ENCODE measurements around the gene CPVL. TPM values are rescaled to one million over a fixed set of nuclear protein-coding genes. Genes with fewer than 3 reads are reported as not detected.

CPVL gene
- total RNA-seq, 1 experiment from 2014 or later: 1.1 TPM

DNA sequence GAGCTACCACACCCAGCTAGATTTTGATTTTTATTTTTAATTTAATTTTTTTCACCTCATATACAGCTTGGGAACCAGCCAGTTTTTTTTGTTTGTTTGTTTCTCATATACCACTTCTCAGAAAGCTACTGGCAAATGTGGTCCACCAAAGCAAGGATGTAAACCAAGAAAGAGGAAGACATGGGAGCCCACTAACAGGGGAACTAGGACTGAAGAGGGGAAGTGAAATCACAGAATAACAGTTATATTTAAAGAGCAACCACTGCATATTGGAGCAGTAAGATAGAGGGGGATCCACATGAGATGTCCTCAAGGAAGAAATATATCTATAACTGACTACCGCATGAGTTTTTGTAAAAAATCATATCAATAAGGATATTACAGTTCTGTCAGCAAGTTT, 10.5 kb downstream of the CPVL start:
- Histone ChIP-seq H3K9me3 (ENCODE audit: control insufficient read depth, insufficient read depth, low read depth, low read length) (no peaks in the 10 kb centered on the region), H3K27me3 (ENCODE audit: control insufficient read depth, insufficient read depth, low read length) (peaks cover 9% of the 10 kb centered on the region), H3K36me3 (ENCODE audit: control insufficient read depth, insufficient read depth, low read length) (no peaks in the 10 kb centered on the region), H3K27ac (ENCODE audit: low read length) (no peak overlapping the region), H3K4me3 (ENCODE audit: low read depth in 2 of 2, low read length in 2 of 2) (no peak overlapping the region), H3K4me1 (ENCODE audit: control insufficient read depth, insufficient read depth, low read length) (no peaks in the 10 kb centered on the region)
- no peak for TF ChIP-seq TCF7L2 (IDR thresholded peaks at IDR 0.05; ENCODE audit: low read depth, low read length)
- TF ChIP-seq, protein P1, sequence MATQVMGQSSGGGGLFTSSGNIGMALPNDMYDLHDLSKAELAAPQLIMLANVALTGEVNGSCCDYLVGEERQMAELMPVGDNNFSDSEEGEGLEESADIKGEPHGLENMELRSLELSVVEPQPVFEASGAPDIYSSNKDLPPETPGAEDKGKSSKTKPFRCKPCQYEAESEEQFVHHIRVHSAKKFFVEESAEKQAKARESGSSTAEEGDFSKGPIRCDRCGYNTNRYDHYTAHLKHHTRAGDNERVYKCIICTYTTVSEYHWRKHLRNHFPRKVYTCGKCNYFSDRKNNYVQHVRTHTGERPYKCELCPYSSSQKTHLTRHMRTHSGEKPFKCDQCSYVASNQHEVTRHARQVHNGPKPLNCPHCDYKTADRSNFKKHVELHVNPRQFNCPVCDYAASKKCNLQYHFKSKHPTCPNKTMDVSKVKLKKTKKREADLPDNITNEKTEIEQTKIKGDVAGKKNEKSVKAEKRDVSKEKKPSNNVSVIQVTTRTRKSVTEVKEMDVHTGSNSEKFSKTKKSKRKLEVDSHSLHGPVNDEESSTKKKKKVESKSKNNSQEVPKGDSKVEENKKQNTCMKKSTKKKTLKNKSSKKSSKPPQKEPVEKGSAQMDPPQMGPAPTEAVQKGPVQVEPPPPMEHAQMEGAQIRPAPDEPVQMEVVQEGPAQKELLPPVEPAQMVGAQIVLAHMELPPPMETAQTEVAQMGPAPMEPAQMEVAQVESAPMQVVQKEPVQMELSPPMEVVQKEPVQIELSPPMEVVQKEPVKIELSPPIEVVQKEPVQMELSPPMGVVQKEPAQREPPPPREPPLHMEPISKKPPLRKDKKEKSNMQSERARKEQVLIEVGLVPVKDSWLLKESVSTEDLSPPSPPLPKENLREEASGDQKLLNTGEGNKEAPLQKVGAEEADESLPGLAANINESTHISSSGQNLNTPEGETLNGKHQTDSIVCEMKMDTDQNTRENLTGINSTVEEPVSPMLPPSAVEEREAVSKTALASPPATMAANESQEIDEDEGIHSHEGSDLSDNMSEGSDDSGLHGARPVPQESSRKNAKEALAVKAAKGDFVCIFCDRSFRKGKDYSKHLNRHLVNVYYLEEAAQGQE (IDR thresholded peaks at IDR 0.05; ENCODE audit: insufficient read depth in 1 of 2, low read depth in 2 of 2, low read length in 1 of 2): no peak
- TF ChIP-seq SIN3A (IDR thresholded peaks at IDR 0.05; ENCODE audit: borderline replicate concordance, insufficient read depth, low read depth, low read length): no peak
- TF ChIP-seq, protein P2, sequence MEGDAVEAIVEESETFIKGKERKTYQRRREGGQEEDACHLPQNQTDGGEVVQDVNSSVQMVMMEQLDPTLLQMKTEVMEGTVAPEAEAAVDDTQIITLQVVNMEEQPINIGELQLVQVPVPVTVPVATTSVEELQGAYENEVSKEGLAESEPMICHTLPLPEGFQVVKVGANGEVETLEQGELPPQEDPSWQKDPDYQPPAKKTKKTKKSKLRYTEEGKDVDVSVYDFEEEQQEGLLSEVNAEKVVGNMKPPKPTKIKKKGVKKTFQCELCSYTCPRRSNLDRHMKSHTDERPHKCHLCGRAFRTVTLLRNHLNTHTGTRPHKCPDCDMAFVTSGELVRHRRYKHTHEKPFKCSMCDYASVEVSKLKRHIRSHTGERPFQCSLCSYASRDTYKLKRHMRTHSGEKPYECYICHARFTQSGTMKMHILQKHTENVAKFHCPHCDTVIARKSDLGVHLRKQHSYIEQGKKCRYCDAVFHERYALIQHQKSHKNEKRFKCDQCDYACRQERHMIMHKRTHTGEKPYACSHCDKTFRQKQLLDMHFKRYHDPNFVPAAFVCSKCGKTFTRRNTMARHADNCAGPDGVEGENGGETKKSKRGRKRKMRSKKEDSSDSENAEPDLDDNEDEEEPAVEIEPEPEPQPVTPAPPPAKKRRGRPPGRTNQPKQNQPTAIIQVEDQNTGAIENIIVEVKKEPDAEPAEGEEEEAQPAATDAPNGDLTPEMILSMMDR (IDR thresholded peaks at IDR 0.05): no peak
- no peak for TF ChIP-seq POLR2AphosphoS5 (IDR thresholded peaks at IDR 0.05; ENCODE audit: low read depth, low read length)
- ChIA-PET POLR2A (no interaction called here), CTCF (no interaction called here)
- ATAC-seq: no peak
- intact Hi-C loops (cut with micrococcal nuclease; ENCODE audit: unreplicated experiment) (no loop called here), in situ Hi-C loops (cut with HindIII; ENCODE audit: low pct_unique_long_range_greater_than_20kb, low sequenced_read_pairs) (no loop called here)
- no peak for DNase-seq (ENCODE audit: low read depth, low spot score)
- no TSS peak for BruUV-seq (replicated peaks)

DNA sequence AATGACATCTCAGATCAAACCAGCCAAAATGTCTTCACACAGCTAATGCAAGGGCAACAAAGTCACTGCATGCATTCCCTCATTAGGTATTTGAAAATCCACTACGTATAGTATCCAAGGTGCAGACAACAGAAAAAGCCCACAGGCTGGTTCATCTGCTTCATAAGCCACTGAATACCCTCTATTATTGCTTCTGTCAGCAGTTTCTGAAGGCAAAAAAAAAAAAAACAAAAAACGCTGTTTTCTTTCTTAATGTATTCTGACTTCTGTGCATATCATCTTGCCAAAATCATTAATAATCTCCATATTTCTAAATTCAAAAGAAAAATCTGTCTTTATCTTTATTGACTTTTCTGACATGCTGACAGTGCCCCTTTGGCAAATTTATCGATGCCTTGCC, 13.4 kb downstream of the CPVL start:
- in situ Hi-C loops (cut with HindIII; ENCODE audit: low pct_unique_long_range_greater_than_20kb, low sequenced_read_pairs): no loop called here
- POLR2A ChIA-PET: no interaction called here
- no TSS peak for BruUV-seq (replicated peaks)

More for the DNA sequence above, 13.4 kb downstream of the CPVL start:
- Histone ChIP-seq H3K4me3 (ENCODE audit: low read depth in 2 of 2, low read length in 2 of 2) (no peak overlapping the region), H3K9me3 (ENCODE audit: control insufficient read depth, insufficient read depth, low read depth, low read length) (no peaks in the 10 kb centered on the region), H3K27ac (ENCODE audit: low read length) (no peak overlapping the region), H3K4me1 (ENCODE audit: control insufficient read depth, insufficient read depth, low read length) (no peaks in the 10 kb centered on the region), H3K27me3 (ENCODE audit: control insufficient read depth, insufficient read depth, low read length) (peaks cover 10% of the 10 kb centered on the region), H3K36me3 (ENCODE audit: control insufficient read depth, insufficient read depth, low read length) (no peaks in the 10 kb centered on the region)
- ATAC-seq (no peak), DNase-seq (ENCODE audit: low read depth, low spot score) (no peak)
- intact Hi-C loops (cut with micrococcal nuclease; ENCODE audit: unreplicated experiment): no loop called here
- CTCF ChIA-PET: no interaction called here
- TF ChIP-seq, protein P2 (IDR thresholded peaks at IDR 0.05): no peak
- no peak for TF ChIP-seq POLR2AphosphoS5 (IDR thresholded peaks at IDR 0.05; ENCODE audit: low read depth, low read length)
- TF ChIP-seq SIN3A (IDR thresholded peaks at IDR 0.05; ENCODE audit: borderline replicate concordance, insufficient read depth, low read depth, low read length): no peak
- TF ChIP-seq, protein P1 (IDR thresholded peaks at IDR 0.05; ENCODE audit: insufficient read depth in 1 of 2, low read depth in 2 of 2, low read length in 1 of 2): no peak
- no peak for TF ChIP-seq TCF7L2 (IDR thresholded peaks at IDR 0.05; ENCODE audit: low read depth, low read length)

Data from Panc1 (cell line).